ENCODE data around the gene SPOPL. TPM values are rescaled to one million over a fixed set of nuclear protein-coding genes. Genes with fewer than 3 reads are reported as not detected.

The SPOPL gene
- total and polyA plus RNA-seq, 5 donors from 2014 or later, result 1.3 to 16.2 (median 2.8) TPM

DNA sequence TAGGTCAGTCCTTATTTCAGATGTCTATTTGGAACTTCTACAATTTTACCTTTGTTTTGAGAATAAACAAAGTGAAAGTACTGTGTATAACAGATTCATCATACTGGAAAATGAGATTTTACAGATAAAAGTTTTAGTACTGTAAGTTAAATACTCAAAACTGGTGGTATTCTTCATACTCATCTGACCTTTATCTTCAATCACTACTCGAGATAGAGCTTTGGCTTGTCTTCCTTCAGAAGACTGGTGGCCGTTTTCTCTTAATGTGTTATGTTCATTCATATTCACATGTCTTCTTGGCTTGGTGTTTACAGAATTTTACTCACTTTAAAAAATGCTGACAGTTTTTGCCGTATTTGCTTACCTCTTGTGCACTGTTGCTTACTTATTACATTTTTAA lies 2.1 kb downstream of the SPOPL start:
- peak overlapping the region; percentile 94 to 100 (median 98) for H3K4me3 Mint-ChIP-seq
- DNase-seq (peak in 1 of 3 donors; percentile 14), ATAC-seq (ENCODE audit: low read depth in 2 of 2) (no peak)
- Histone ChIP-seq H3K4me3 (ENCODE audit: low read depth, low read length) (peak overlapping the region; percentile 95), H3K9me3 (ENCODE audit: control insufficient read depth in 2 of 2, low read length in 2 of 2) (no peaks in the 10 kb centered on the region), H3K36me3 (ENCODE audit: control insufficient read depth, insufficient read depth, low read length) (no peaks in the 10 kb centered on the region), H3K27me3 (ENCODE audit: control insufficient read depth, insufficient read depth, low read length) (no peaks in the 10 kb centered on the region), H3K4me1 (ENCODE audit: control insufficient read depth, insufficient read depth, low read length, poor library complexity, severe bottlenecking) (peaks cover 34% of the 10 kb centered on the region), H3K27ac (ENCODE audit: insufficient read depth, low read length, poor library complexity, severe bottlenecking) (no peak overlapping the region)
- H3K27me3 Mint-ChIP-seq, result no peaks in the 10 kb centered on the region
- no peaks in the 10 kb centered on the region for H3K36me3 Mint-ChIP-seq
- H3K4me1 Mint-ChIP-seq, result peaks cover 27 to 48% (median 44%) of the 10 kb centered on the region in 4 donors
- H3K9me3 Mint-ChIP-seq, result peaks cover 0 to 1% (median 0%) of the 10 kb centered on the region in 7 donors
- peak overlapping the region in 2 of 3 donors; percentile 7 to 92 for H3K27ac Mint-ChIP-seq

DNA sequence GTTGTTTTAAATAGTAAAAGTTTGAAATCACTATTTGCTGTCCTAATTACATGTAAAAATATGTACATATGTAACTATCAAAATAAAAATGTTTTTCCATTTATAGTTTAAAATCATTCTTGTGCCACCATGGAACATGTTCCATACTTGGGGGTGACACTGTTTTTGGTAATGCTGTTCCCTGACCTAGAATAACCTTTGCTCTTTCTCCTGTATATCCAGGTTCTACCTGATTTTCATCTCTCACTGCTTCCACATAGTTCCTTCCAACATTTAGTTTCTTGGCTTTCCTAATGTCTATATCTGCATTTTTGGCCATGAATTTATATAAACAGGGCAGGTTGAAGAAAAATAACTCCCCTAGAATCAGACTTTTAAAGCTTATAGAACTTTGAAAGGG lies 2.5 kb downstream of the SPOPL start:
- no peaks in the 10 kb centered on the region for H3K27me3 Mint-ChIP-seq
- no peak for ATAC-seq (ENCODE audit: low read depth in 2 of 2)
- peaks cover 0 to 1% (median 0%) of the 10 kb centered on the region in 7 donors for H3K9me3 Mint-ChIP-seq
- Histone ChIP-seq H3K27me3 (ENCODE audit: control insufficient read depth, insufficient read depth, low read length) (no peaks in the 10 kb centered on the region), H3K9me3 (ENCODE audit: control insufficient read depth in 2 of 2, low read length in 2 of 2) (no peaks in the 10 kb centered on the region), H3K4me1 (ENCODE audit: control insufficient read depth, insufficient read depth, low read length, poor library complexity, severe bottlenecking) (peaks cover 34% of the 10 kb centered on the region), H3K27ac (ENCODE audit: insufficient read depth, low read length, poor library complexity, severe bottlenecking) (no peak overlapping the region), H3K36me3 (ENCODE audit: control insufficient read depth, insufficient read depth, low read length) (no peaks in the 10 kb centered on the region), H3K4me3 (ENCODE audit: low read depth, low read length) (peak overlapping the region; percentile 95)
- H3K27ac Mint-ChIP-seq, result peak overlapping the region; percentile 48 to 92 (median 90)
- no peaks in the 10 kb centered on the region for H3K36me3 Mint-ChIP-seq
- H3K4me3 Mint-ChIP-seq, result peak overlapping the region; percentile 94 to 100 (median 98)
- no peak for DNase-seq
- H3K4me1 Mint-ChIP-seq, result peaks cover 30 to 51% (median 46%) of the 10 kb centered on the region in 4 donors

DNA sequence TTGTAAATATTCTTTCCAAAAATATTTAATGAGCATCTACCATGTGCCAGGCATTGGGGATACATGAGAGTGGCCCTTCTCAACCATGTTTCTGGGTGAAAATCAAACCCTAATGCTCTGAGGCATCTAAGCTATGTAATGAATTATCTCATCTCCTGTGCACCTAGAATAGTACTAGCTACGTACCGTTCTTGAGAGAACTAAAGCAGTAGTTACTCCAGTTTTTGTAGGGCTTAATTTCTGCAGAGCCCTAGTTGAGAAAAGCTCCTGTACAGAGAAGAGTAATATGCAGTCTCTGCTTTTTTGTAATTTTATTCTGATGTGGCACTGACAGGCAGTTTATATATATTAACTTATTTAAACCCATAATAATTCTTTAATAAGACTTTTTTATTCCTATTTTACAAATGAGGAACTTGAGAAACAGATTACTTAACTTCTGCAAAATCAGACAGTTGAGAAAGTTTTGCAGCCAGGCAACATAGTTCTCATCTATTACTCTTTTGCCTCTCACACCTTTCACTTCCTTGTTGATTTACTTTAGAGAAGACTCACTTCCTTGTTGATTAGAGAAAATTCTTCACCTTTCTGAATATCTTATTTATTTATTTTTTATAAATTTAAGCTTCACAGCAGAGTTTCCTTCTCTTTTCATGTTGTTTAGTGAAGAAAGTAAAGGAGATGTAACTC lies 3.1 kb downstream of the SPOPL start:
- DNase-seq (no peak), ATAC-seq (ENCODE audit: low read depth in 2 of 2) (no peak)
- Mint-ChIP-seq H3K4me3 (peak overlapping the region; percentile 94 to 100 (median 98)), H3K27ac (peak overlapping the region; percentile 43 to 92 (median 48)), H3K36me3 (peaks cover 2% of the 10 kb centered on the region), H3K9me3 (peaks cover 0 to 3% (median 0%) of the 10 kb centered on the region in 7 donors), H3K4me1 (peaks cover 30 to 53% (median 48%) of the 10 kb centered on the region in 4 donors), H3K27me3 (no peaks in the 10 kb centered on the region)
- Histone ChIP-seq H3K4me1 (ENCODE audit: control insufficient read depth, insufficient read depth, low read length, poor library complexity, severe bottlenecking) (peaks cover 34% of the 10 kb centered on the region), H3K4me3 (ENCODE audit: low read depth, low read length) (peak overlapping the region; percentile 95), H3K36me3 (ENCODE audit: control insufficient read depth, insufficient read depth, low read length) (no peaks in the 10 kb centered on the region), H3K9me3 (ENCODE audit: control insufficient read depth in 2 of 2, low read length in 2 of 2) (no peaks in the 10 kb centered on the region), H3K27ac (ENCODE audit: insufficient read depth, low read length, poor library complexity, severe bottlenecking) (peak overlapping the region; percentile 41), H3K27me3 (ENCODE audit: control insufficient read depth, insufficient read depth, low read length) (no peaks in the 10 kb centered on the region)

- ATAC-seq (ENCODE audit: low read depth in 2 of 2) (no peak), DNase-seq (no peak)
- H3K4me3 Mint-ChIP-seq, result no peak overlapping the region
- Histone ChIP-seq H3K36me3 (ENCODE audit: control insufficient read depth, insufficient read depth, low read length) (no peaks in the 10 kb centered on the region), H3K9me3 (ENCODE audit: control insufficient read depth in 2 of 2, low read length in 2 of 2) (peaks cover 0 to 4% of the 10 kb centered on the region in 2 experiments), H3K4me1 (ENCODE audit: control insufficient read depth, insufficient read depth, low read length, poor library complexity, severe bottlenecking) (peaks cover 27% of the 10 kb centered on the region), H3K27me3 (ENCODE audit: control insufficient read depth, insufficient read depth, low read length) (no peaks in the 10 kb centered on the region), H3K4me3 (ENCODE audit: low read depth, low read length) (no peak overlapping the region), H3K27ac (ENCODE audit: insufficient read depth, low read length, poor library complexity, severe bottlenecking) (no peak overlapping the region)
- H3K27ac Mint-ChIP-seq, result no peak overlapping the region
- H3K9me3 Mint-ChIP-seq, result peaks cover 0 to 5% (median 2%) of the 10 kb centered on the region in 7 donors
- H3K27me3 Mint-ChIP-seq, result no peaks in the 10 kb centered on the region
- peaks cover 10% of the 10 kb centered on the region for H3K36me3 Mint-ChIP-seq
- peaks cover 36 to 59% (median 51%) of the 10 kb centered on the region in 4 donors for H3K4me1 Mint-ChIP-seq
Observed at GRCh38 chr2:138507267-138507666, 5.7 kb downstream of the SPOPL start.

- DNase-seq (no peak), ATAC-seq (ENCODE audit: low read depth in 2 of 2) (no peak)
- Mint-ChIP-seq H3K9me3 (peaks cover 0 to 7% (median 2%) of the 10 kb centered on the region in 7 donors), H3K4me3 (no peak overlapping the region), H3K4me1 (peaks cover 26 to 55% (median 45%) of the 10 kb centered on the region in 4 donors), H3K27ac (no peak overlapping the region), H3K27me3 (no peaks in the 10 kb centered on the region), H3K36me3 (peaks cover 14% of the 10 kb centered on the region)
- H3K27me3 ChIP-seq (ENCODE audit: control insufficient read depth, insufficient read depth, low read length), result no peaks in the 10 kb centered on the region
- H3K4me1 ChIP-seq (ENCODE audit: control insufficient read depth, insufficient read depth, low read length, poor library complexity, severe bottlenecking), result peaks cover 9% of the 10 kb centered on the region
- H3K36me3 ChIP-seq (ENCODE audit: control insufficient read depth, insufficient read depth, low read length), result no peaks in the 10 kb centered on the region
- no peak overlapping the region for H3K4me3 ChIP-seq (ENCODE audit: low read depth, low read length)
- no peak overlapping the region for H3K27ac ChIP-seq (ENCODE audit: insufficient read depth, low read length, poor library complexity, severe bottlenecking)
- H3K9me3 ChIP-seq (ENCODE audit: control insufficient read depth in 2 of 2, low read length in 2 of 2), result peaks cover 0 to 4% of the 10 kb centered on the region in 2 experiments
Observed at GRCh38 chr2:138510319-138510718, 8.7 kb downstream of the SPOPL start.

DNA sequence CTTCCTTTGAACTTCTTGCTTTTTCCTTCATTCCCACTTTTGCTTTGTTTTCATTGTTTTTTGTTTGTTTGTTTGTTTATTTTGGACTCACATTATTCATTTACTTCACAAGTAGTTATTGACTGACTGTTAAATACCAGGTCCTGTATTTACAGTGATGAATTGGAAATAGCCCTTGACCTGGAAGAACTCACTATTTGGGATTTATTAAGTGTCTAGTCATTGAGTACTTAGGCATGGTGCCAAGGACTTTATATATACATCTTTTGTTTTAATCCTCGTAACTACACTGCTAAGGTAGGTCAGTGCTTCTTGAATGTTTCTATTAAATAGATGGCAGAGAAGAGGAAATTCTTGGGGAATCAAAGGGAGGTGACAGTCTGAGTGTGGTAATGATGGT lies 11.1 kb downstream of the SPOPL start:
- Mint-ChIP-seq H3K27me3 (no peaks in the 10 kb centered on the region), H3K9me3 (peaks cover 0 to 6% (median 2%) of the 10 kb centered on the region in 7 donors), H3K27ac (peak overlapping the region in 1 of 3 donors; percentile 15), H3K4me1 (peaks cover 27 to 56% (median 52%) of the 10 kb centered on the region in 4 donors), H3K4me3 (peak overlapping the region in 1 of 4 donors; percentile 18), H3K36me3 (peaks cover 14% of the 10 kb centered on the region)
- H3K27ac ChIP-seq (ENCODE audit: insufficient read depth, low read length, poor library complexity, severe bottlenecking), result no peak overlapping the region
- no peaks in the 10 kb centered on the region for H3K27me3 ChIP-seq (ENCODE audit: control insufficient read depth, insufficient read depth, low read length)
- no peak for DNase-seq
- peaks cover 19% of the 10 kb centered on the region for H3K4me1 ChIP-seq (ENCODE audit: control insufficient read depth, insufficient read depth, low read length, poor library complexity, severe bottlenecking)
- H3K9me3 ChIP-seq (ENCODE audit: control insufficient read depth in 2 of 2, low read length in 2 of 2), result peaks cover 0 to 4% of the 10 kb centered on the region in 2 experiments
- H3K4me3 ChIP-seq (ENCODE audit: low read depth, low read length), result no peak overlapping the region
- no peak for ATAC-seq (ENCODE audit: low read depth in 2 of 2)
- no peaks in the 10 kb centered on the region for H3K36me3 ChIP-seq (ENCODE audit: control insufficient read depth, insufficient read depth, low read length)

DNA sequence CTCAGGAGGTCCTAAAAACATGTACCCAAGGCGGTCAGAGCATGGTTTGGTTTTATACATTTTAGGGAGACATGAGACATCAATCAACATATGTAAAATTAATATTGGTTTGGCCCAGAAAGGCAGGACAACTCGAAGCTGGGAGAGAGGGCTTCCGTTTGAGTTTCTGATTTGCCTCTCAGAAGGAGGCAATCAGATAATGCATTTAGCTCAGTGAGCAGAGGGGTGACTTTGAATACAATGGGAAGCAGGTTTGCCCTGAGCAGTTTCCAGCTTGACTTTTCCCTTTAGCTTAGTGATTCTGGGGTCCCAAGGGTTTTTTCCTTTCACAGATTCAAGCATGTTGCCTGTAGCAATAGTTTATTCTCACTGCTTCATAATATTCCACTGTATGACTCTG lies 12.6 kb downstream of the SPOPL start:
- H3K27me3 Mint-ChIP-seq, result no peaks in the 10 kb centered on the region
- H3K36me3 Mint-ChIP-seq, result peaks cover 14% of the 10 kb centered on the region
- H3K27ac Mint-ChIP-seq, result peak overlapping the region in 1 of 3 donors; percentile 11
- H3K9me3 Mint-ChIP-seq, result peaks cover 0 to 6% (median 2%) of the 10 kb centered on the region in 7 donors
- peak overlapping the region in 1 of 4 donors; percentile 27 for H3K4me3 Mint-ChIP-seq
- Histone ChIP-seq H3K9me3 (ENCODE audit: control insufficient read depth in 2 of 2, low read length in 2 of 2) (peaks cover 0 to 4% of the 10 kb centered on the region in 2 experiments), H3K27me3 (ENCODE audit: control insufficient read depth, insufficient read depth, low read length) (no peaks in the 10 kb centered on the region), H3K4me1 (ENCODE audit: control insufficient read depth, insufficient read depth, low read length, poor library complexity, severe bottlenecking) (peaks cover 19% of the 10 kb centered on the region), H3K27ac (ENCODE audit: insufficient read depth, low read length, poor library complexity, severe bottlenecking) (no peak overlapping the region), H3K36me3 (ENCODE audit: control insufficient read depth, insufficient read depth, low read length) (no peaks in the 10 kb centered on the region), H3K4me3 (ENCODE audit: low read depth, low read length) (no peak overlapping the region)
- peaks cover 29 to 62% (median 54%) of the 10 kb centered on the region in 4 donors for H3K4me1 Mint-ChIP-seq
- DNase-seq (no peak), ATAC-seq (ENCODE audit: low read depth in 2 of 2) (no peak)
